A549 (cell line): ENCODE results near the gene ACSS3.

Experiments used
- BCL3 ChIP-seq: fragments of >200 bp; sonication (Bioruptor Twin); formaldehyde crosslinking; IDR thresholded peaks from 3 replicates; pipeline ENCODE4 v1.6.1; 2016
- CEBPB ChIP-seq, 2 experiments: fragments of >200 bp in 1 of 2; sonication (Bioruptor Twin) in 1 of 2; formaldehyde crosslinking in 1 of 2; IDR thresholded peaks; 2 replicates each; pipeline ENCODE4 v1.6.1; 2012 to 2016
- CTCF ChIP-seq: fragments of >200 bp; sonication (Bioruptor Twin); formaldehyde crosslinking; IDR thresholded peaks from 3 replicates; pipeline ENCODE4 v1.5.1; 2016
- ELK1 ChIP-seq: fragments of 150-350 bp; IDR thresholded peaks from 2 replicates; pipeline ENCODE4 v1.6.1; 2014; ENCODE audit warnings: low read depth, mild to moderate bottlenecking, low read length
- EP300 ChIP-seq, 2 experiments: fragments of >200 bp; sonication (Bioruptor Twin); formaldehyde crosslinking; IDR thresholded peaks; 2 replicates in 1 of 2; 3 replicates in 1 of 2; pipeline ENCODE4 v1.6.1; 2016 to 2017
- HOXB5 ChIP-seq: fragments of 250-450 bp; sonication (Bioruptor Pico); IDR thresholded peaks from 2 replicates; pipeline ENCODE4 v1.5.0; 2020; ENCODE audit warnings: mild to moderate bottlenecking, moderate library complexity
- MAX ChIP-seq: IDR thresholded peaks from 2 replicates; pipeline ENCODE4 v1.6.1; 2012
- NFE2L2 ChIP-seq: fragments of 150-350 bp; conservative IDR thresholded peaks from 2 replicates; pipeline ENCODE4 v1.6.1; 2014; ENCODE audit warnings: low read length
- PBX3 ChIP-seq: IDR thresholded peaks from 2 replicates; pipeline ENCODE4 v1.6.1; 2012
- POLR2A ChIP-seq: IDR thresholded peaks from 2 replicates; pipeline ENCODE4 v1.6.1; 2012; ENCODE audit warnings: mild to moderate bottlenecking, low read length
- POLR2AphosphoS2 ChIP-seq: conservative IDR thresholded peaks from 2 replicates; pipeline ENCODE4 v1.6.1; 2012; ENCODE audit warnings: low read length, improper control_type of control experiment, inconsistent platforms
- RNF2 ChIP-seq: fragments of 200-600 bp; sonication (generic); IDR thresholded peaks from 2 replicates; pipeline ENCODE4 v1.6.1; 2016; ENCODE audit warnings: low read depth, mild to moderate bottlenecking, antibody characterized with exemption, moderate library complexity, borderline replicate concordance
- SREBF2 ChIP-seq: fragments of 450-650 bp; IDR thresholded peaks from 2 replicates; pipeline ENCODE4 v1.6.1; 2014; ENCODE audit warnings: mild to moderate bottlenecking, moderate library complexity
- USF2 ChIP-seq: fragments of 450-650 bp; IDR thresholded peaks from 2 replicates; pipeline ENCODE4 v1.6.1; 2014; ENCODE audit warnings: antibody characterized with exemption

- TF ChIP-seq BCL3: no peak
- no peak for TF ChIP-seq POLR2A
- no peak for TF ChIP-seq PBX3
- no peak for TF ChIP-seq POLR2AphosphoS2
- no peak for TF ChIP-seq CTCF
- no peak for TF ChIP-seq HOXB5 (CRISPR knock-in tag)
- no peak for TF ChIP-seq CEBPB (IDR thresholded peaks at IDR 0.05)
- no peak for TF ChIP-seq NFE2L2
- TF ChIP-seq MAX: no peak
- no peak for TF ChIP-seq ELK1
- TF ChIP-seq USF2: no peak
- no peak for TF ChIP-seq SREBF2
- no peak for TF ChIP-seq EP300 (IDR thresholded peaks at IDR 0.05)
- no peak for TF ChIP-seq RNF2
Measured at GRCh38 chr12:81123611-81124010, 45.7 kb downstream of the ACSS3 start.
